ENCODE results near the gene GPBAR1. TPM values are rescaled to one million over a fixed set of nuclear protein-coding genes. Genes with fewer than 3 reads are reported as not detected.

The GPBAR1 gene
- polyA plus RNA-seq, 3 donors = 26.0 to 181 (median 143) TPM

DNA sequence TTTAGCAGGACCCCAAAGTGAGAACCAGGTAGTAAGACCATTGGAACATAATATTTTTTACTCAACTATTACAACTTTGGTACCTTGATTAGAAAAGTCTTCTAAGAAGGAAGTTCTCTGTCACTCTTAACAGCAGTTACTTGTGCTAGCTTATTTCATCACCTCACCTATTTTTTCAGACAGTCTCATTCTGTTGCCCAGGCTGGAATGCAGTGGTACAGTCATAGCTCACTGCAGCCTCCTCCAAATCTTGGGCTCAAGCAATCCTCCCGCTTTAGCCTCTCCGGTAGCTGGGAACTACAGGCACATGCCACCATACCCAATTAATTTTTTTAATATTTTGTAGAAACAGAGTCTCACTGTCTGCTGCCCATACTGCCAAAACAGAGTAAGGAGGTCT, 25.8 kb upstream of the GPBAR1 start:
- H3K36me3 ChIP-seq (replicated peaks in 1 of 2; ENCODE audit: control insufficient read depth in 1 of 2, insufficient read depth in 2 of 2, low read length in 2 of 2) = peaks cover 94 to 100% of the 10 kb centered on the region in 2 donors
- Mint-ChIP-seq H3K27ac (peak overlapping the region in 4 of 7 donors; percentile 37 to 58 (median 43)), H3K36me3 (peaks cover 80 to 96% of the 10 kb centered on the region in 2 donors), H3K9me3 (peaks cover 0 to 2% (median 0%) of the 10 kb centered on the region in 7 donors), H3K4me1 (peaks cover 15% of the 10 kb centered on the region), H3K27me3 (ENCODE audit: low read depth in 3 of 3) (no peaks in the 10 kb centered on the region), H3K4me3 (no peak overlapping the region)
- intact Hi-C loops (cut with micrococcal nuclease) = no loop called here
- H3K9ac ChIP-seq (ENCODE audit: insufficient read depth, low read length, poor library complexity, severe bottlenecking) = no peak overlapping the region
- H3K27me3 ChIP-seq (ENCODE audit: control insufficient read depth in 2 of 2, insufficient read depth in 2 of 2, low read length in 2 of 2) = no peaks in the 10 kb centered on the region
- H3K4me1 ChIP-seq (ENCODE audit: control insufficient read depth in 1 of 2, insufficient read depth in 2 of 2, low read length in 2 of 2) = peaks cover 11 to 12% of the 10 kb centered on the region in 2 donors
- peaks cover 98% of the 10 kb centered on the region for H3K79me2 ChIP-seq (ENCODE audit: insufficient read depth, low read length)
- H3K4me2 ChIP-seq (replicated peaks; ENCODE audit: extremely low read depth, low read length, poor library complexity, severe bottlenecking) = no peak overlapping the region
- H2AFZ ChIP-seq (ENCODE audit: insufficient read depth, low read depth, low read length, poor library complexity, severe bottlenecking) = no peak overlapping the region
- H4K20me1 ChIP-seq (ENCODE audit: insufficient read depth, low read length) = peaks cover 99% of the 10 kb centered on the region
- TF ChIP-seq, protein P1, sequence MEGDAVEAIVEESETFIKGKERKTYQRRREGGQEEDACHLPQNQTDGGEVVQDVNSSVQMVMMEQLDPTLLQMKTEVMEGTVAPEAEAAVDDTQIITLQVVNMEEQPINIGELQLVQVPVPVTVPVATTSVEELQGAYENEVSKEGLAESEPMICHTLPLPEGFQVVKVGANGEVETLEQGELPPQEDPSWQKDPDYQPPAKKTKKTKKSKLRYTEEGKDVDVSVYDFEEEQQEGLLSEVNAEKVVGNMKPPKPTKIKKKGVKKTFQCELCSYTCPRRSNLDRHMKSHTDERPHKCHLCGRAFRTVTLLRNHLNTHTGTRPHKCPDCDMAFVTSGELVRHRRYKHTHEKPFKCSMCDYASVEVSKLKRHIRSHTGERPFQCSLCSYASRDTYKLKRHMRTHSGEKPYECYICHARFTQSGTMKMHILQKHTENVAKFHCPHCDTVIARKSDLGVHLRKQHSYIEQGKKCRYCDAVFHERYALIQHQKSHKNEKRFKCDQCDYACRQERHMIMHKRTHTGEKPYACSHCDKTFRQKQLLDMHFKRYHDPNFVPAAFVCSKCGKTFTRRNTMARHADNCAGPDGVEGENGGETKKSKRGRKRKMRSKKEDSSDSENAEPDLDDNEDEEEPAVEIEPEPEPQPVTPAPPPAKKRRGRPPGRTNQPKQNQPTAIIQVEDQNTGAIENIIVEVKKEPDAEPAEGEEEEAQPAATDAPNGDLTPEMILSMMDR (IDR thresholded peaks at IDR 0.05) = no peak
- DNase-seq = no peak
- no peaks in the 10 kb centered on the region for H3K9me3 ChIP-seq (replicated peaks in 1 of 2; ENCODE audit: control insufficient read depth in 1 of 2, insufficient read depth in 1 of 2, low read length in 2 of 2)
- no peak overlapping the region for H3K4me3 ChIP-seq (replicated peaks in 1 of 3; ENCODE audit: low read depth in 2 of 3, low read length in 3 of 3)
- WGBS (ENCODE audit: insufficient coverage) = no CpG with 5 or more reads among the region's 2 CpGs
- H3K27ac ChIP-seq (ENCODE audit: low read depth in 1 of 2, low read length in 2 of 2) = no peak overlapping the region

DNA sequence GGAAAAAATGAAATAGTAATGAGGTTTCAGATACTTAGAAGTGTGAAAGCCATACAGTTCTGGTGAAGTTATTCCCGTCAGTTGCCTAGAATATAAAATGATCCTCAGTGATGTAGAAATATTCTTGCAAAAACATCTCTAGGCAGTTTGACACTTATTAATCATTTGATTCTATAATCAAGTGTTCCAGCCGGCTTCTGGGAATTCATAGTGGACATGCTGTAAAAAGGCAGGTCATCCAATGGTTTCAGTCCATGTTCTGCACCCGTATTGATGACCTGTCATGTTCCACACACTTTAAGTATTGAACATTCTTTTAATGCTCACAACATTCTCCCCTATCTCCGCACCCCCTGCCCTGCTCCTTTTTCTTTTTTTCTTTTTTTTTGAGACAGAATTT, 24.0 kb upstream of the GPBAR1 start:
- H3K4me1 Mint-ChIP-seq = no peaks in the 10 kb centered on the region
- Histone ChIP-seq H3K9ac (ENCODE audit: insufficient read depth, low read length, poor library complexity, severe bottlenecking) (no peak overlapping the region), H2AFZ (ENCODE audit: insufficient read depth, low read depth, low read length, poor library complexity, severe bottlenecking) (no peak overlapping the region), H3K27me3 (ENCODE audit: control insufficient read depth in 2 of 2, insufficient read depth in 2 of 2, low read length in 2 of 2) (no peaks in the 10 kb centered on the region), H3K4me1 (ENCODE audit: control insufficient read depth in 1 of 2, insufficient read depth in 2 of 2, low read length in 2 of 2) (no peaks in the 10 kb centered on the region), H3K9me3 (replicated peaks in 1 of 2; ENCODE audit: control insufficient read depth in 1 of 2, insufficient read depth in 1 of 2, low read length in 2 of 2) (no peaks in the 10 kb centered on the region), H3K27ac (ENCODE audit: low read depth in 1 of 2, low read length in 2 of 2) (no peak overlapping the region), H3K4me3 (replicated peaks in 1 of 3; ENCODE audit: low read depth in 2 of 3, low read length in 3 of 3) (no peak overlapping the region), H3K4me2 (replicated peaks; ENCODE audit: extremely low read depth, low read length, poor library complexity, severe bottlenecking) (no peak overlapping the region), H4K20me1 (ENCODE audit: insufficient read depth, low read length) (peaks cover 99% of the 10 kb centered on the region), H3K79me2 (ENCODE audit: insufficient read depth, low read length) (peaks cover 96% of the 10 kb centered on the region), H3K36me3 (replicated peaks in 1 of 2; ENCODE audit: control insufficient read depth in 1 of 2, insufficient read depth in 2 of 2, low read length in 2 of 2) (peaks cover 92 to 100% of the 10 kb centered on the region in 2 donors)
- peak overlapping the region in 1 of 7 donors; percentile 60 for H3K27ac Mint-ChIP-seq
- H3K9me3 Mint-ChIP-seq = peaks cover 0 to 2% (median 0%) of the 10 kb centered on the region in 7 donors
- H3K4me3 Mint-ChIP-seq = no peak overlapping the region
- no peaks in the 10 kb centered on the region for H3K27me3 Mint-ChIP-seq (ENCODE audit: low read depth in 3 of 3)
- intact Hi-C loops (cut with micrococcal nuclease) = no loop called here
- TF ChIP-seq, protein P1 (IDR thresholded peaks at IDR 0.05) = no peak
- WGBS (ENCODE audit: insufficient coverage) = 100% methylated on average over 2 of the region's 4 CpGs
- DNase-seq = no peak
- peaks cover 78 to 96% of the 10 kb centered on the region in 2 donors for H3K36me3 Mint-ChIP-seq
